Measurements from ENCODE around the gene DENND4A. TPM values are rescaled to one million over a fixed set of nuclear protein-coding genes. Genes with fewer than 3 reads are reported as not detected.
A peak's percentile ranks its signal among the peaks of the same experiment; 100 is the strongest.

The DENND4A gene
- polyA plus RNA-seq, 1 of the 3 experiments (the other 2 are of a cell fraction), result 2.5 TPM

DNA sequence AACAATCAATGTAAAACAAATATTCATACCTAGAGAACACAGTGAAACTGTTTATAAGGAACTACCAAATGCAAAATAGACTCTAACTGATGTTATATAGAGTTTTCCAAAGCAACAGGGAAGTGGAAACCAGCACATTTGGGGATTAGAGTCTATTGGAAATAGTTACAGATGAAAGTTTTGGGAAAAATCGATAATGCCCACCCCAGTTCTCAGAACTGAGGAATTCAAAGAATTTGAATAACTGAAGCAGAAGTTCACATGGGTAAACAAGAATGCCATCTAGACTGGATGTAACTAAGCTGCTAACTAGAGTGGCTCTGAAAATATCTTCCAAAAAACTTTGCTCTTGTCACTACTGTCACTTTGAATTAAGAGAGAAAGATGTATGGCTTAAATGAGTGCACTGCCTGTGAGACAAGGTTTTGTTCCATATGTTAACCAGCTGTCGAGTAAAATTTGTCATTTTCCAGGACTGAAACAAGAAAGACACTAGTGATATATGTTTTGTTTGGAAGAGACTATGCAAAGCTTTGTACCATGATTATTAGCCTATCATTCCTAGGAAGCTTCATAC, 9.2 kb upstream of the DENND4A start:
- Histone ChIP-seq H3K27me3 (ENCODE audit: insufficient read depth) (no peaks in the 10 kb centered on the region), H3K4me2 (no peak overlapping the region), H3K36me3 (replicated peaks in 1 of 2; ENCODE audit: control insufficient read depth in 1 of 2, insufficient read depth in 2 of 2, low read length in 1 of 2) (no peaks in the 10 kb centered on the region), H3K4me1 (ENCODE audit: control insufficient read depth in 1 of 2, insufficient read depth in 2 of 2, low read depth in 1 of 2, low read length in 1 of 2) (peaks cover 6% of the 10 kb centered on the region in 2 experiments; a peak in 3 of 4 replicates), H3K9me3 (no peaks in the 10 kb centered on the region), H4K20me1 (ENCODE audit: insufficient read depth) (no peaks in the 10 kb centered on the region), H3K4me3 (ENCODE audit: low read depth in 2 of 2, low read length in 1 of 2) (no peak overlapping the region), H3K79me2 (ENCODE audit: insufficient read depth) (no peaks in the 10 kb centered on the region), H3K27ac (ENCODE audit: low read depth in 2 of 2, low read length in 1 of 2) (no peak overlapping the region), H3F3A (replicated peaks; ENCODE audit: insufficient read depth) (peaks cover 5% of the 10 kb centered on the region), H3K9me2 (no peaks in the 10 kb centered on the region), H3K9ac (no peak overlapping the region), H2AFZ (ENCODE audit: low read depth) (no peak overlapping the region)
- ChIA-PET CTCF (interaction anchor here (1.0 to 2.7 kb wide), 2 partner anchors 10 to 22 kb away, joined by 3 to 8 read pairs; partner anchors contain the start of gene DENND4A), POLR2A (no interaction called here)
- DNase-seq, result no peak
- TF ChIP-seq EP300 (IDR thresholded peaks at IDR 0.05; ENCODE audit: borderline replicate concordance in 1 of 2, low read depth in 1 of 2, low read length in 1 of 2), result 0 out of 4 replicates have a peak, but pooled peaks of 1 of the 2 experiments have one; percentile 13
- no peak for TF ChIP-seq TAF1 (IDR thresholded peaks at IDR 0.05; ENCODE audit: borderline replicate concordance, low read depth, low read length)
- TF ChIP-seq PBX3 (IDR thresholded peaks at IDR 0.05), result 0 out of 2 replicates have a peak, but pooled peaks have one; percentile 44
- no peak for TF ChIP-seq GATA2 (CRISPR knock-in tag; IDR thresholded peaks at IDR 0.05)
- no peak for TF ChIP-seq NRF1 (IDR thresholded peaks at IDR 0.05; ENCODE audit: low read depth, low read length)
- no peak for TF ChIP-seq RAD21 (IDR thresholded peaks at IDR 0.05; ENCODE audit: low read length)
- peak; percentile 19; the same call in 1 of the 2 replicates for TF ChIP-seq TCF12 (IDR thresholded peaks at IDR 0.05)
- TF ChIP-seq, protein P1, sequence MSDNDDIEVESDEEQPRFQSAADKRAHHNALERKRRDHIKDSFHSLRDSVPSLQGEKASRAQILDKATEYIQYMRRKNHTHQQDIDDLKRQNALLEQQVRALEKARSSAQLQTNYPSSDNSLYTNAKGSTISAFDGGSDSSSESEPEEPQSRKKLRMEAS (IDR thresholded peaks at IDR 0.05; ENCODE audit: low read depth), result no peak
- 79% methylated on average over 2 of the region's 2 CpGs for WGBS (ENCODE audit: low lambda C conversion rate)

DNA sequence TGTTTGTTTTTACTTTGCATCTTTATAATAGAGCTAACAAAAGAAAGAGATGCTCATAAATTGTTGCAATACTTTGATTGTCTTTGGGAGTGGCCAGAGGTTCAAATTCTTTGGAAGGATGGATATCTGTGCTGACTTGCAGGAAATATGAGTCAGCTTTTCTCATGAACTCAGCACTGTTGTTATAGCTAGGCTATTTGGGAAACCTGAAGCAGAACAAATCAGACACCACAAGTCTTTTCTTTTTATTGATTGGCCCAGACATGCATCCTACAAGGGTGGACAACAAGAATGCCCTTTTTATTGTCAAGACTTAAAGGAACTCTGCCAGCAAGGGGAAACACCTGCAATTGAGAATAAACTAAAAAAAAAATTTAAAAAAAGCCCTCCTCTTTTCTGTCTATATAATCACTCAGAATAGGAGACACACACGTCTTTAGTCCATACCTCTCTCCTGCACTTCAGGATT, 4.6 kb upstream of the DENND4A start:
- 0 out of 2 replicates have a peak overlapping the region, but pooled peaks have one; percentile 19 for H3K4me2 ChIP-seq
- DNase-seq, result no peak

More for the DNA sequence above, 4.6 kb upstream of the DENND4A start:
- CTCF ChIA-PET, result no interaction called here
- Histone ChIP-seq H3K4me1 (ENCODE audit: control insufficient read depth in 1 of 2, insufficient read depth in 2 of 2, low read depth in 1 of 2, low read length in 1 of 2) (peaks cover 0 to 6% of the 10 kb centered on the region in 2 experiments; a peak in 2 of 4 replicates), H3K9ac (no peak overlapping the region), H3K36me3 (replicated peaks in 1 of 2; ENCODE audit: control insufficient read depth in 1 of 2, insufficient read depth in 2 of 2, low read length in 1 of 2) (no peaks in the 10 kb centered on the region), H3K9me2 (no peaks in the 10 kb centered on the region), H2AFZ (ENCODE audit: low read depth) (no peak overlapping the region), H3F3A (replicated peaks; ENCODE audit: insufficient read depth) (peaks cover 3% of the 10 kb centered on the region), H4K20me1 (ENCODE audit: insufficient read depth) (no peaks in the 10 kb centered on the region), H3K79me2 (ENCODE audit: insufficient read depth) (no peaks in the 10 kb centered on the region), H3K9me3 (no peaks in the 10 kb centered on the region), H3K4me3 (ENCODE audit: low read depth in 2 of 2, low read length in 1 of 2) (no peak overlapping the region), H3K27me3 (ENCODE audit: insufficient read depth) (no peaks in the 10 kb centered on the region), H3K27ac (ENCODE audit: low read depth in 2 of 2, low read length in 1 of 2) (0 out of 4 replicates have a peak overlapping the region, but pooled peaks of 1 of the 2 experiments have one; percentile 1)
- WGBS (ENCODE audit: low lambda C conversion rate), result 44% methylated on average over 1 of the region's 1 CpG
- TF ChIP-seq PBX3 (IDR thresholded peaks at IDR 0.05) (peak; percentile 47), FOSL2 (IDR thresholded peaks at IDR 0.05; ENCODE audit: borderline replicate concordance, low read depth) (peak; percentile 75; the same call in 1 of the 2 replicates), TCF12 (IDR thresholded peaks at IDR 0.05) (0 out of 2 replicates have a peak, but pooled peaks have one; percentile 16), POLR2AphosphoS5 (IDR thresholded peaks at IDR 0.05; ENCODE audit: low read depth, low read length) (no peak), CHD2 (IDR thresholded peaks at IDR 0.05; ENCODE audit: low read length, partially characterized antibody) (no peak), NFIC (IDR thresholded peaks at IDR 0.05; ENCODE audit: borderline replicate concordance) (no peak), RFX5 (IDR thresholded peaks at IDR 0.05; ENCODE audit: low read length) (no peak), TAF1 (IDR thresholded peaks at IDR 0.05; ENCODE audit: borderline replicate concordance, low read depth, low read length) (no peak), TEAD4 (IDR thresholded peaks at IDR 0.05; ENCODE audit: borderline replicate concordance, insufficient read depth) (no peak), FOXJ3 (CRISPR knock-in tag; IDR thresholded peaks at IDR 0.05) (no peak), FOXM1 (IDR thresholded peaks at IDR 0.05; ENCODE audit: low read depth) (no peak), RAD21 (IDR thresholded peaks at IDR 0.05; ENCODE audit: low read length) (no peak), USF1 (IDR thresholded peaks at IDR 0.05; ENCODE audit: borderline replicate concordance, low read depth) (no peak), EP300 (IDR thresholded peaks at IDR 0.05; ENCODE audit: borderline replicate concordance in 1 of 2, low read depth in 1 of 2, low read length in 1 of 2) (no peak)
- POLR2A ChIA-PET, result no interaction called here
